ENCODE measurements around the gene SIRPB2. TPM values are rescaled to one million over a fixed set of nuclear protein-coding genes. Genes with fewer than 3 reads are reported as not detected.

The SIRPB2 gene
- not detected in 2 replicates for total RNA-seq (2014; rRNA removed; shearing (Covaris generic); ENCODE audit: low replicate concordance)

DNA sequence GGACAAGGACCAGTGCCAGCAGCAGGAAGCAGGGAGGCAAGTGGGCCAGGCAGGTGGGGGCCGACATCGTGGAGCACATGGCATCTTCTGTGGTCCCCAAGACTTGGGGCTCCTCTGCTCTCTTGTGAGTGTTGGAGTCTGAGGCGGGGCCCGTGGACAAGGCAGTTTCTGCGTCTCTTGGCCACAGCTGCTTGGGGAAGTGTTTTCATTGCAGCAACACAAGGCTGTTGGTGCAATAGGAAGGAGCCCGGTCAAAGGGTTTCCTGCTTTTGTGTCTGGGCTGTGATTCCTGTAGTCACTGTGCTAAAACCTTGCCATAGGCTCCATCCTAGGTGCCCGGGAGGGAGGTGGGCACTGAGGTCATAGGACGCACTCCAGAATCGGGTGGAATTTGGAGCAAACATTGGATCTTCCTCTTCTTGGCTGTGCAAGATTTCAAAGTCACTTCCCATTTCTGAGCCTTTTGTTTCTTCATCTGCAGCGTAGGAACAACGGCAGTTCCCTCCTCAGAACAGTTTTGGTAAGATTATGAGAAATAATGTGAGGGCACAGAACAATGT is at the start of gene SIRPB2:
Gene SIRPB2, minus strand, starts transcription at position 140 of the 560 bp plus-strand sequence. Its CDS starts 61 bp downstream, at position 79.
- Histone ChIP-seq H3K9me3 (no peaks in the 10 kb centered on the region), H3K4me3 (no peak within 1 kb of the TSS), H3K36me3 (no peaks in the 10 kb centered on the region), H3K27me3 (no peaks in the 10 kb centered on the region)
- no peak for DNase-seq

DNA sequence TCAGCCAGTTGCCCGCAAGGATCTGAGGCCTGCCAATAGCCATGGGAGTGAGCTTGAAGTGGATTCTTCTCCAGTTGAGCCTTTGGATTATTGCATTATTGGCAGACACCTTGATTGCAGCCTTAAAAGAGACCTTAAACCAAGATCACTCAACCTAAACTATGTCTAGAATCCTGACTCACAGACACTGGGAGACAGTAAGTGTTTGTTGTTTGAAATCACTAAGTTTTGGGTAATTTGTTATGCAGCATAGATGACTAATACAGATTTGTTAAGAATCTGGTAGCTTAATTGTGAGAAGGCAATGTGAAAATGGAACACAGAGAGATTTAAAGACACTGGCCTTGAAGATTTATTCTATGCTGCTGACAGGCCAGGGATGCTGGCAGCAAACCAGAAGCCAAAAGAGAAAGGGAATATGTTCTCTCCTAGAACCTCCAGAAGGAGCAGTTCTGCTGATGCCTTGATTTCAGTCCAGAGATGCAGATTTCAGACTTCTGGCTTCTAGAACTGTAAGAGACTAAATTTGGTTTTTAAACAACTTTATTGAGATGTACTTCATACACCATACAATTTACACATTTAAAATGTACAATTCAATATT is 48.7 kb upstream of the SIRPB2 start:
- H3K9me3 ChIP-seq, result no peaks in the 10 kb centered on the region
- H3K27me3 ChIP-seq, result no peaks in the 10 kb centered on the region
- no peak overlapping the region for H3K4me3 ChIP-seq
- DNase-seq, result no peak
- no peaks in the 10 kb centered on the region for H3K36me3 ChIP-seq

DNA sequence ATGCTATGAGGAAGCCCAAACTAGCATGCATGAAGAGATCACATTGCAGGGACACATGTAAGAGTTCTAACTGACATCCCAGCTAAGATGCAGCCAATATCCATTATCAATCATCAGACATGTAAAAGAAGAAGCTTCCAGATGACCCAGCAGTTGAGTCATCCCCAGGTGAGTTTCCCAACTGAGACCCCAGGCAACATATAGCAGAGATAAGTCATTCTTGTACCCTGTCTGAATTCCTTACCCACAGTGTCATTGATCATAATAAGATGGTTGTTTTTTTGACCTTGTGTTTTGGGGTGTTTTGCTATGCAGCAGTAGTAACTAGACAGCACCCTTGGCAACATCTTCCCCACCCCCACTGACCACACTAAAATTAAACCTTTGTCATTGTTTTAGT is 47.4 kb upstream of the SIRPB2 start:
- H3K9me3 ChIP-seq, result no peaks in the 10 kb centered on the region
- no peak overlapping the region for H3K4me3 ChIP-seq
- no peaks in the 10 kb centered on the region for H3K36me3 ChIP-seq
- no peak for DNase-seq
- no peaks in the 10 kb centered on the region for H3K27me3 ChIP-seq

DNA sequence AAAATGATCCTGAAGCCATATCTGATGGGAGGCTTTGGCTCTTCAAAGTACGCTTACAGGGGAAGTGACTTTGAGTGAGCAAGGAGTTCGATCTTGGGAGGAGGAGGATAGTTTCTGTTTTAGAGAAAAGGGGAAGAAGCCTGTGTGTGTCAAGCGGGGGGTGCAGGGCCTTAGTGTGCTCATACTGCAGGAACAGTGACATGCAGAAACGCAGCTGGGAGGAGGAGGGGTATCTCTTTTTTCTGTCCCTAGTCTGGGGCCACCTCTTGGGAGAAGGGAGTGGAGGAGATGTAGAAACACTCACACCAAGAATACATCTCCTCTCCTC is 46.5 kb upstream of the SIRPB2 start:
- Histone ChIP-seq H3K4me3 (no peak overlapping the region), H3K27me3 (no peaks in the 10 kb centered on the region), H3K9me3 (no peaks in the 10 kb centered on the region), H3K36me3 (no peaks in the 10 kb centered on the region)
- DNase-seq, result no peak

DNA sequence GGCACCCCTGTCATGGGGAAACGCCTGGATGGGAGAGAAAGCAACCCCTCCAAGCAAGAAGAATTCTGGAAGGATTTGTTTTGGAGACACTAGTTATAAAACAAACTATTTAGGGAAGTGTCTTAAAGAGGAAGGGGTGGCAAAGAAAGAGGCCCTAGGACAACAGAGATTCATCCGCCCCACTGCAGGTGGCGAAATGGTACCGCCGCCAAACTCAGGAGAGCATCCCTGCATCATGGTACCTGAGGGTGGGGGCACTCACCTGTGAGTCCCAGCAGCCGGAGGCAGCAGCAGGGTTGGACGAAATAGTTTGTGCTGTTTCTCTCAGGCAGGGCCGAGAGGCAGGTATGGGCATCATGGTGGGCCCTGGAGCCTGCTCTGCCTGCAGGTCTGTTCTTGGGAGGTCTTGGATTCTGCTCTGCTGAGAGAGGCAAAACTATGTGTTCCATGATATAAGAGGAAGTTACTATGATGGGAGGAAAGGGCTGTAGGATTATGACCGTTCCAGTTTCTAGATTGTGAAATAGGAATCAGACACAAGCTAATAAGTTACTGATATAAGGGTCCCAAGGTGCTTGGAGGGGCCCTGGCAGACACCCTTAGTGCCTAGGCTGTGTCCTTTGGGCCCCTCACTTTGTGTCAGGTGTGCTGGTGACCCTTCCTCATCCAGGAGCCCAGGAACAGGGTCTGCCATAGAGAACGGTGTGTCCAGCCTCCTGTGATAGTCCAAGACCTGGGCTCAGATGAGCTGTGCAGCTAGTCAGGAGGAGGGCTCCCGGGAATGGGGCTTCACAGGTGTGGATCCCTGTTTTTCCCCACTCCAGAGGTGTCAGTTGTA is 45.9 kb upstream of the SIRPB2 start:
- Histone ChIP-seq H3K9me3 (no peaks in the 10 kb centered on the region), H3K4me3 (no peak overlapping the region), H3K27me3 (no peaks in the 10 kb centered on the region), H3K36me3 (no peaks in the 10 kb centered on the region)
- DNase-seq, result no peak

DNA sequence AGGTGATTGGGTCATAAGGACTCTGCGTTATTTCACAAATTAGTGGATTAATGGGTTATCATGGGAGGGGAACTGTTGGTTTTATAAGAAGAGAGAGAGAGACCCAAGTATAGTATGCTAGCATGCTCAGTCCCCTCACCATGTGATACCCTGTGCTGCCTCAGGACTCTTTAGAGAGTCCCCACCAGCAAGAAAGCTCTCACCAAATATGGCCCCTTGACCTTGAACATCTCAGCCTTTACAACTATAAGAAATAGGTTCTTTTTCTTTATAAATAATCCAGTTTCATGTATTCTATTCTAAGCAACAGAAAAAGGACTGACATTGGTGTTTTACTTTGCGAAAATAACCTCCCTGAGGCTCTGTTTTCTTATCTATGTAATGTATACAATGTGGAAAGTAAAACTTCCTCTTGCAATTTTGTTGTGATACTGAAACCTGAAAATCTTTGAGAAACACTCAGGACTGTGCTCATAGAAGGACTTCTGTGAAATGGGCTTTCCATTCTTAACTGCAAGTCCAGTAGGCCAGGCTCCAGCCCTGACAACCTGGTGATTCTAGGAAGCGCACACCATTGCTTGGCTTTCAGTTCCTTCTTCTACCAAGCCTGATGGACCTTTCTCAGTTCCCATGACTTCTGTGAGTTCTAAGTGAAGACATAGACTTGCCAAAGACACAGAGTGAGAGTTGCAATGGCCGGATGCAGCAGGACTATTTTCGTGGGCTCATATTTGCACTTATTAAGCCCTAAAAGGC is 44.4 kb upstream of the SIRPB2 start:
- H3K4me3 ChIP-seq, result no peak overlapping the region
- H3K27me3 ChIP-seq, result no peaks in the 10 kb centered on the region
- H3K36me3 ChIP-seq, result no peaks in the 10 kb centered on the region
- no peaks in the 10 kb centered on the region for H3K9me3 ChIP-seq
- DNase-seq, result no peak

DNA sequence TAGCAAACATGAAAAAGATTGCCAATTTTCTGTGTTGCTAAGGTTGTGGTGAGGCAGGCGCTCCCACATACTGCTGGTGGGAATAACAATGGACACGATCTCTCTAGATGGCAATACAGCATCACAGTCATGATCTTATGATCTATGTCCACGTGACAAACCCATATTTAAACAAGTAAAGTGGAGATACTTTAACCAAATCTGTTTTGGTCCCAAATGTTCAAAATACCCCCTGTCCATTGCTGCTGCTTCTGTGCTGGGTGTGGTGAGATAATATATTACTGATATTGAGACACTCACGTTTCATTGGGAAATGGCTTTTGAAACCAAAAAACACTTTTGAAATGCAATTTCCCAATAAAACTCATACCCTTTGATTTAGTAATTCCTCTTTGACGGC is 43.3 kb upstream of the SIRPB2 start:
- no peak for DNase-seq
- H3K27me3 ChIP-seq, result no peaks in the 10 kb centered on the region
- H3K4me3 ChIP-seq, result no peak overlapping the region

DNA sequence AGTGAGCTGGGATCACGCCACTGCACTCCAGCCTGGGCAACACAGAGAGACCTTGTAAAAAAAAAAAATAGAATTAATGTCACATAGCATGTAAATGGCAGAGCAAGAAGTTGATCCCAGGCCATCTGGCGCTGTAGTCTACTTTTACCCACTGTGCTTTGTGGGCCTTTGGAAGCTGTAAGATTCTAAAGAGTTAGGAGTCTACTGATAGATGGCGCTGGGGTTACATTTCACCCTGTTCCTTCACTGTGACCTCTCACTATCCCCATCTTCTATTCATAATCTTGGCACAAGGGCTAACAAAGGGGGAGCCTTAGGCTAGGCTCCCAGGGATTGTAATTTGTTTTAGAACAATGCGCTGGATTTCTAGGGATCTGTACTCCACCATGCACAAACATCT is 41.8 kb upstream of the SIRPB2 start:
- no peak for DNase-seq
- no peaks in the 10 kb centered on the region for H3K36me3 ChIP-seq
- H3K9me3 ChIP-seq, result no peaks in the 10 kb centered on the region
- no peaks in the 10 kb centered on the region for H3K27me3 ChIP-seq
- H3K4me3 ChIP-seq, result no peak overlapping the region

More for the DNA sequence above, 43.3 kb upstream of the SIRPB2 start:
- Histone ChIP-seq H3K36me3 (no peaks in the 10 kb centered on the region), H3K9me3 (no peaks in the 10 kb centered on the region)

DNA sequence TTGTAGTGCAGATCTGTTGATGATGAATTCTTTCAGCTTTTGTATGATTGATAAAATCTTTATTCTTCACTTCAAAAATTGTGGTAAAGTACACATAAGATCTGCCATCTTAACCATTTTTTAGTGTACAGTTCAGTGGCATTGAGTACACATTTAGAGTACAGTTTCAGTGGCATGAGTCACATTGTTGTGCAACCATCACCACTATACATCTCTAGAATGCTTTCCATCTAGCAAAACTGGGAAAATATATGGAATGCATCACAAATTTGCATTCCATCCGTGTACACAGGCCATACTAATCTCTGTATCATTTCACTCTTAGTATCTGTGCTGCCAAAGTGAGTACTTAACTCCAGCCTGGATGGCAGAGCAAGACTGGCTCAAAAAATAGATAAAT is 37.6 kb upstream of the SIRPB2 start:
- no peaks in the 10 kb centered on the region; the same call in 1 of the 2 replicates for H3K9me3 ChIP-seq
- H3K36me3 ChIP-seq, result no peaks in the 10 kb centered on the region
- H3K27me3 ChIP-seq, result no peaks in the 10 kb centered on the region
- no peak overlapping the region for H3K4me3 ChIP-seq
- DNase-seq, result no peak

DNA sequence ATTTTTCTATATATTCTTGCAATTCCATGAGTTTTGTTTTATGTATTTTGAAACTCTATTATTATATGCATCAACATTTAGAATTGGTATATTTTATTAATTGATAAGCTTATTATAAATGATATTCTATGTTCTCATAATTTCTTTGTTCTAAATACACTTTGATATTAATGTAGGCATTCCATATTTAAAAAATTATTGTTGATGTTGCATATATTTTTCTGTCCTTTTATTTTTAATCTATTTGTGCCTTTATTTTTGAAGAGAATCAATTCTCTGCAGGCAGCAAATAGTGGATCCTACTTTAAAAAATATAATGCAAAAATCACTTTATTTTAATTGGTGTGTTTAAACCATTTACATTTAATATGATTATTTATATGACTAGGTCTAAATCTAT is 36.7 kb upstream of the SIRPB2 start:
- no peaks in the 10 kb centered on the region for H3K36me3 ChIP-seq
- no peak for DNase-seq
- no peak overlapping the region for H3K4me3 ChIP-seq
- H3K27me3 ChIP-seq, result no peaks in the 10 kb centered on the region
- no peaks in the 10 kb centered on the region; the same call in 1 of the 2 replicates for H3K9me3 ChIP-seq

DNA sequence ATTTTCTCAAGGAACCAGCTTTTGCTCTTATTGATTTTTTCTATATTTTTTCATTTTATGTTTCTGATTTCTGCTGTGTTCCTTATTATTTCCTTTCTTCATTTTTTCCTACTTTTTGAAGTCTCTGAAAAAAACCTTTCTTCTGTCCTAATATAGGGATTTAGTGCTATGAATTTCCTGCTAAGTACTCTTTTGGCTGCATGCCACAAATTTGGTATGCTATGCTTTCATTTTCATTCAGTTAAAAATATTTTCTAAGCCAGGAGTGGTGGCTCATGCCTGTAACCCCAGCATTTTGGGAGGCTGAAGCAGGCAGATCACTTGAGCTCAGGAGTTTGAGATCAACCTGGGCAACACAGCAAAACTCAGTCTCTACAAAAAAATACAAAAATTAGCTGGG is 35.7 kb upstream of the SIRPB2 start:
- no peak for DNase-seq
- H3K36me3 ChIP-seq, result no peaks in the 10 kb centered on the region
- H3K9me3 ChIP-seq, result no peaks in the 10 kb centered on the region; the same call in 1 of the 2 replicates

DNA sequence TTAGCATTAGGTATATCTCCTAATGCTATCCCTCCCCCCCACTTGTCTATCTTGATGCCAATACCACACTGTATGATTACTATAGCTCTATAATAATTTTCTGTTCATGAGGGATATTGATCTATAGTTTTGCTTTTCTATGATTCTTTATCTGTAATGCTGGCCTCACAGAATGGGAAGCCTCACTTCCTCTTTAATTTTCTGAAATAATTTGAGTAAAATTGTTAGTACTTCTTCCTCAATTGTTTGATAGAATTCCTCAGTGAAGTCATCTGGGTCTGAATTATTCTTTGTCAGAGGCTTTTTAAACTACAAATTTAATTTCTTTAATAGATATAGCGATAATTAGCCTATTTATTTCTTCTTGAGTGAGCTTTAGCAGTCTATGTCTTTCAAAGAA is 35.1 kb upstream of the SIRPB2 start:
- Histone ChIP-seq H3K27me3 (no peaks in the 10 kb centered on the region), H3K4me3 (no peak overlapping the region), H3K36me3 (no peaks in the 10 kb centered on the region), H3K9me3 (no peaks in the 10 kb centered on the region; the same call in 1 of the 2 replicates)
- DNase-seq, result no peak

More for the DNA sequence above, 35.7 kb upstream of the SIRPB2 start:
- H3K4me3 ChIP-seq, result no peak overlapping the region
- H3K27me3 ChIP-seq, result no peaks in the 10 kb centered on the region

DNA sequence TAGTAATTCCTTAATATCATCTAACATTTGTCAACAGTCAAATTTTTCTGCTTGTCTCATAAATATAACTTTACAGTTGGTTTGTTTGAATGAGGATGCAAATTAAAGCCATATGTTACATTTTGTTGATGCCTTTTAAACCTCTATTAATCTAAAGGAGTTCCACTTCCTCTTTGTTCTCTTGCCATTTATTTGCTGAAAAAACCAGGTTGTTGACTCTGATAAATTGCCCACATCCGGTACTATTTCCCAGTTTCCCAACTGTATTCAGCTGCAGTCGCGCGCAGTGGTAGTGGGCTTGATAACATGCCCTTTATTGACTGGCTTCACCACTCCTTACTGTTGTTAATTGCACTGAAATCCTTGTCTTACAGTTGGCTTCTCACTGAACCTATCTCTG is 32.8 kb upstream of the SIRPB2 start:
- H3K4me3 ChIP-seq, result no peak overlapping the region
- no peak for DNase-seq
- H3K9me3 ChIP-seq, result no peaks in the 10 kb centered on the region; the same call in 1 of the 2 replicates
- no peaks in the 10 kb centered on the region for H3K36me3 ChIP-seq
- no peaks in the 10 kb centered on the region for H3K27me3 ChIP-seq

DNA sequence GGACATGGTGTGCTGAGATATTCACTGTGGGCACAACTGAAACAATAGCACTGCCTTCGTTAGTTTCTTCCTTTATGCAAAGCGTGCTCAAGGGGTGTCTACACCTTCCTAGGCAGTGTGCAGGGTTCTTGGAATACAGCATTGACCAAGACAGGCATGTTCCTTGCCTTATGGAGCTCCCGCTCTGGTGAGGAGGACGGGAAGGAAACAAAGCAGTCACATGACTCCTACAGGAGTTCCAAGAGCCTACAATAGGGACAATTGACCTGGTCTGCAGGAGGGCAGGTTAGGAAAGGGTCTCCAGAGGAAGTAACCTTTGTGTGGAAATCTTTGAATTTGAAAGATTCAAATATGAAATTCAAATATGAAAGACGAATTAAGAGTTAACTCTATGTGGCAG is 25.8 kb upstream of the SIRPB2 start:
- no peak for DNase-seq
- H3K9me3 ChIP-seq, result no peaks in the 10 kb centered on the region

DNA sequence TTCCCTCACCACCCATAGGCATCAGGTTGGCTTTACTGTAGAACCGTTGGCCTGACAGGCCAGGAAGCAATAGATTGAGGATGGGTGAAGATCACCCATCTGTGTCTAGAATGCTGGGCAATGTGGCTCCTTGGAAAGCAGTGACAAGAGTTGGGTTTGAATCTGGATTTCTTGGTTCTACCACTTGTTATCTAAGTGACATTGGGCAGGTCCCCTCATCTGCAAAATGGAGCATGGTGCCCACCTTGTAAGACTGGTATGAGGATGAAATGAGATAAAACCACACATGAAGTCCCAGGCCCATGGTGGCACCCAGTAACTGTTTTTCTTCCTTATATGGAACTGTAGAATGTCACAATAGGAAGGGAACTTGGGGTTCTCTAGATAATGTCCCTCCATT is 22.6 kb upstream of the SIRPB2 start:
- Histone ChIP-seq H3K9me3 (no peaks in the 10 kb centered on the region), H3K4me3 (no peak overlapping the region), H3K36me3 (no peaks in the 10 kb centered on the region), H3K27me3 (no peaks in the 10 kb centered on the region)
- DNase-seq, result no peak

More for the DNA sequence above, 25.8 kb upstream of the SIRPB2 start:
- Histone ChIP-seq H3K36me3 (no peaks in the 10 kb centered on the region), H3K4me3 (no peak overlapping the region), H3K27me3 (no peaks in the 10 kb centered on the region)

DNA sequence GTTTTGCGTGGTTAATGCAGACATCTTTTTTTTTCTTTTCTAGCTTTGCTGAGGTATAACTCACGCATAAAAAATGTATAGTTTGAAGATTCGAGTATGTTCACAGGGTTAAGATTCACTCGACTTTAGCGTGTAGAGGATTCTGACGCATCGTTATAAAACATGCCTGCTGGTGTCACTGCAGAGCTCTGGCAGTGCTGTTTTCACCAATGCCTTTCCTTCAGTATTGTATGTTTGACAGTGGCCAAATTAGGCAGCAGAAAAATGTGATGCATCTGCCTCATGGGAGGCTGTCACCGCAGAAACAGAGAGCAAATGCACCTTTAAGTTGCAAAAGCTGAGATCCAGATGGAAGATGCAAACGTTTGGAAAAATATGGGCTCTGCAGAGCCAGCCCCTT is 18.0 kb upstream of the SIRPB2 start:
- no peaks in the 10 kb centered on the region for H3K27me3 ChIP-seq
- no peaks in the 10 kb centered on the region for H3K9me3 ChIP-seq
- no peak for DNase-seq
- H3K4me3 ChIP-seq, result no peak overlapping the region
- H3K36me3 ChIP-seq, result no peaks in the 10 kb centered on the region

DNA sequence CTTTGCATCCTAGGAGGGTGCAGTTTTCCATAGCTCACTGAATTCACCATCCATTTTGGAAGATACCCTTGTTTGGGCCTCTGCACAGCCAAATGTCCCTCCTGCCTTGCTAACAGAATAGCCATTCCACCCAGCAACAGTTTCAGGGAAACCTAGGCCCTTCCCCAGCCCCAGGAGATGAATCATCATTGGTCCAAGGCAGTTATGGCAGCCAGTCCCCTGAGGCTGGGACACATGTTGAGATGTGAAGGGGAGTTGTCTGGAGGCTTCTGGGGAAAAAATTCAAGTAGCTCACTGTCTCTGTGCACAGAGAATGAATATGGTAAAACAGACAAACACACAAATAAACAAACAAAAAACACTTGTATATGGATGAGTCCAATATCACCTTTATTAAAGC is 17.4 kb upstream of the SIRPB2 start:
- DNase-seq, result no peak
- no peaks in the 10 kb centered on the region for H3K9me3 ChIP-seq

More for the DNA sequence above, 17.4 kb upstream of the SIRPB2 start:
- Histone ChIP-seq H3K27me3 (no peaks in the 10 kb centered on the region), H3K4me3 (no peak overlapping the region), H3K36me3 (no peaks in the 10 kb centered on the region)
